GM12878 (cell line): ENCODE data around the gene PROC. TPM values are rescaled to one million over a fixed set of nuclear protein-coding genes. Genes with fewer than 3 reads are reported as not detected.

Experiments used
- BACH1 ChIP-seq: fragments of 450-650 bp; IDR thresholded peaks from 2 replicates; pipeline ENCODE4 v1.6.1; 2017; ENCODE audit warnings: mild to moderate bottlenecking, borderline replicate concordance
- CUX1 ChIP-seq: IDR thresholded peaks from 2 replicates; pipeline ENCODE4 v1.6.1; 2012; ENCODE audit warnings: improper control_type of control experiment, low read depth, low read length; ENCODE audit not compliant: insufficient replicate concordance
- ETV6 ChIP-seq, 2 experiments: fragments of 450-650 bp in 1 of 2; IDR thresholded peaks in 1 of 2; conservative IDR thresholded peaks in 1 of 2; 2 replicates each; pipeline ENCODE4 v1.6.1; 2014; ENCODE audit warnings: antibody characterized with exemption in 1 of 2, borderline replicate concordance in 1 of 2, low read depth in 1 of 2, mild to moderate bottlenecking in 1 of 2, moderate library complexity in 1 of 2
- FOXM1 ChIP-seq: IDR thresholded peaks from 2 replicates; pipeline ENCODE4 v1.6.1; 2012; ENCODE audit warnings: low read depth, mild to moderate bottlenecking, inconsistent platforms, low read length, moderate library complexity
- IKZF2 ChIP-seq, 2 experiments: fragments of 450-650 bp; IDR thresholded peaks; 2 replicates each; pipeline ENCODE4 v1.6.1; 2017; ENCODE audit warnings: mild to moderate bottlenecking in 2 of 2, moderate library complexity in 2 of 2
- TBL1XR1 ChIP-seq: IDR thresholded peaks from 2 replicates; pipeline ENCODE4 v1.6.1; 2012; ENCODE audit warnings: low read depth, low read length, improper control_type of control experiment
- polyA plus RNA-seq, 11 experiments: library from polyadenylated mRNA; depleted of rRNA in 4 of 11; unstranded in 6 of 11; stranded (reverse) in 5 of 11; fragments of >200 nt; fragmentation: Nextera tagmentation in 4 of 11; fragmentation: Illumina TruSeq in 1 of 11; extraction: Ambion mirVana in 4 of 11; extraction: Trizol in 1 of 11; gene quantifications; 1 replicate in 1 of 11; 2 replicates in 10 of 11; pipeline versions ENCODE4 v1.2.1 to v1.2.3, GENCODE V29; 2011 to 2016; ENCODE audit warnings: inconsistent platforms in 2 of 11, missing spikeins in 2 of 11, low read depth in 1 of 11
- total RNA-seq, 4 experiments: library from RNA; depleted of rRNA in 3 of 4; stranded (reverse); fragments of >200 nt in 3 of 4; fragmentation: Illumina TruSeq in 1 of 4; extraction: Trizol in 1 of 4; gene quantifications; 2 replicates each; pipeline versions ENCODE4 v1.2.1 to v1.2.3, GENCODE V29; 2013 to 2021
- TF ChIP-seq, protein P1 (sequence below): IDR thresholded peaks from 2 replicates; pipeline ENCODE4 v1.6.1; 2012; ENCODE audit warnings: mild to moderate bottlenecking, low read depth, low read length

Gene PROC
- total and polyA plus RNA-seq, 10 of the 15 experiments (the other 5 are each of a cell fraction or from before 2014, with no cell fraction given), result not detected

DNA sequence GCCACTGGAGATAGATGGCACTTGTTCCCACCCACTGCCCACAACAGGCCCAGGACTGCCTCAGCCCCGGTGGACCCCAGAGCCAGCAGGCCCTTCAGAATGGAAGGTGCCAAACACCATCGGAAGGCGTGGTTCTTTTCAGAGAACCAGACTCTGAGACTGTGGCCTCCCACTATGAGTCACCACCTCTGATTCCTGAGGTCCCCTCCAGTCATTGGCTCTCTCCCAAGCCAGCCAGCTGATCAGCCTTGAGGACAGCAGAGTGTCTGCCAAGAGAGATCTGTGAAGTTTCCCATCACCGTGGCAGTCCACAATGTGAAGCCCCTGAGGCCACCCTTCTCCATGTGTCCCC is 20.0 kb upstream of the PROC start (continued):
- TF ChIP-seq, protein P1, sequence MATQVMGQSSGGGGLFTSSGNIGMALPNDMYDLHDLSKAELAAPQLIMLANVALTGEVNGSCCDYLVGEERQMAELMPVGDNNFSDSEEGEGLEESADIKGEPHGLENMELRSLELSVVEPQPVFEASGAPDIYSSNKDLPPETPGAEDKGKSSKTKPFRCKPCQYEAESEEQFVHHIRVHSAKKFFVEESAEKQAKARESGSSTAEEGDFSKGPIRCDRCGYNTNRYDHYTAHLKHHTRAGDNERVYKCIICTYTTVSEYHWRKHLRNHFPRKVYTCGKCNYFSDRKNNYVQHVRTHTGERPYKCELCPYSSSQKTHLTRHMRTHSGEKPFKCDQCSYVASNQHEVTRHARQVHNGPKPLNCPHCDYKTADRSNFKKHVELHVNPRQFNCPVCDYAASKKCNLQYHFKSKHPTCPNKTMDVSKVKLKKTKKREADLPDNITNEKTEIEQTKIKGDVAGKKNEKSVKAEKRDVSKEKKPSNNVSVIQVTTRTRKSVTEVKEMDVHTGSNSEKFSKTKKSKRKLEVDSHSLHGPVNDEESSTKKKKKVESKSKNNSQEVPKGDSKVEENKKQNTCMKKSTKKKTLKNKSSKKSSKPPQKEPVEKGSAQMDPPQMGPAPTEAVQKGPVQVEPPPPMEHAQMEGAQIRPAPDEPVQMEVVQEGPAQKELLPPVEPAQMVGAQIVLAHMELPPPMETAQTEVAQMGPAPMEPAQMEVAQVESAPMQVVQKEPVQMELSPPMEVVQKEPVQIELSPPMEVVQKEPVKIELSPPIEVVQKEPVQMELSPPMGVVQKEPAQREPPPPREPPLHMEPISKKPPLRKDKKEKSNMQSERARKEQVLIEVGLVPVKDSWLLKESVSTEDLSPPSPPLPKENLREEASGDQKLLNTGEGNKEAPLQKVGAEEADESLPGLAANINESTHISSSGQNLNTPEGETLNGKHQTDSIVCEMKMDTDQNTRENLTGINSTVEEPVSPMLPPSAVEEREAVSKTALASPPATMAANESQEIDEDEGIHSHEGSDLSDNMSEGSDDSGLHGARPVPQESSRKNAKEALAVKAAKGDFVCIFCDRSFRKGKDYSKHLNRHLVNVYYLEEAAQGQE, result no peak
- no peak for TF ChIP-seq TBL1XR1
- no peak for TF ChIP-seq CUX1
- no peak for TF ChIP-seq ETV6 (conservative IDR thresholded peaks at IDR 0.05 in 1 of 2, IDR thresholded peaks at IDR 0.05 in 1 of 2; ENCODE audit: borderline replicate concordance in 1 of 2, low read depth in 1 of 2)
- no peak for TF ChIP-seq BACH1
- peak in 1 of 2 experiments; percentile 22; a peak in 1 of 4 replicates for TF ChIP-seq IKZF2 (IDR thresholded peaks at IDR 0.05)
- no peak for TF ChIP-seq FOXM1
